GM21381 (cell line): ENCODE data around the gene ABCD1.

Source experiments
- ATAC-seq: cut with Tn5 transposase; IDR thresholded peaks from one replicate; pipeline ENCODE4 v1.9.1; 2021; ENCODE audit warnings: mild to moderate bottlenecking, moderate library complexity; ENCODE audit not compliant: unreplicated experiment

ABCD1 gene

DNA sequence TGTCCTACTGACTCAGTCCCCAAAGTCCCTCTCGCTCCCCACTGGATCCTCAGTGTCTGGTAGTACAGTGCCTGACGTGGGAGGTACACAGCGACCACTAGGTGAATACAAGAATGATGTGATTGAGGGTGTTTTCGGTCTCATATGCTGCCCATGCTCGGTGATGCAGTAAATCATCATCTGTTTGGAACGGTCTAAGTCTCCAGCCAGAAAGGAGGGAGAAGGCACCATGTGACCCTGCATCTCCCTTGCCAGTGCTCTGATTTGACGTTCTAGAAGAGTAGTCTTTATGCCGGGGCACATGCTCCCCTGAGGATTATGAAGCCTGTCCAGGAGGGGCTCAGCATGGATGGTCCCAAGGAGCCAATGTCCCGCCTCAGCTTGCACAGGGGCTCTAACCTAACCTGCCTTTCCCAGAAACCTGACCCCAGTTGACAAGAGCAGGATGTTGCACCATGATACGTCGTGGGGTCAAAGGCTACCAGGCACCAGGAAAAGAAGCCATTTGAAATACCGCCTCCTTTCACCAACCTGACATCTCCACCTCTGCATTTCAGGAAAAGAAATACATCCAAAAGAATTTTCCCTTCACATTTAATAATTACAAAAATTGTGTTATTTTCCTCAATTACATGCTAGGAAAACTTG lies 25.6 kb downstream of the ABCD1 start:
- no peak for ATAC-seq

- ATAC-seq, result no peak
These were observed 30.5 kb downstream of the ABCD1 start for GRCh38 chrX:153755136-153755535.

GRCh38 chrX:153761863-153762262 lies 37.2 kb downstream of the ABCD1 start:
- no peak for ATAC-seq

DNA sequence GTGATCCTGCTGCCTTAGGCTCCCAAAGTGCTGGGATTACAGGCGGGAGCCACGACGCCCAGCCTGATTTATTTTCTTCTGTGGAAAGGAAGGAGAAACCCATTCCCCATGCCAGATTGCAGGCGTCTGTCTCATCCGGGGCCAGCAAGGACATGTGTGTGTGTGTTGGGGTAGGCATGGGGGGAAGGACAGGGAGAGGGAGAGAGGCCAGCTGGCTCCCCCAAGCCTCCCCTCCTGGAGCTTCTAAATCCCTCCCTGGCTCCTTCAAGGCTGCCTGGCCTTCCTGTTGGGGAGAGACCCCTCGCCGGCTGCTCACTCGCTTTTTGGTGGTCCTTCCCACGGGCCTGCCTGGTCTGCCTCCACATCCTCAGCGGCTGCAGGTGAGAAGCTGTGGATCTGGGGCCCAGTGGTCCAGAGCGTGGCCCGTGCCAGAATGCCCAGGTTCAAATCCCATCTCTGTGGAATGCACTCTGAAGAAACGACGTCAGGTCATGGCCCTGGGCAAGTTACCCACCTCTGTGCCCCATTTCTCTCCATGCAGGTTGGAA lies 38.0 kb downstream of the ABCD1 start:
- ATAC-seq, result no peak

- ATAC-seq, result no peak
These were observed 38.8 kb downstream of the ABCD1 start for GRCh38 chrX:153763298-153763932.

GRCh38 chrX:153763989-153764755 lies 39.5 kb downstream of the ABCD1 start, which contains the start of gene PLXNB3:
TSS of gene PLXNB3 (plus strand) at chrX:153764249. CDS start at chrX:153765536, 1,287 bp downstream.
- ATAC-seq, result no peak

DNA sequence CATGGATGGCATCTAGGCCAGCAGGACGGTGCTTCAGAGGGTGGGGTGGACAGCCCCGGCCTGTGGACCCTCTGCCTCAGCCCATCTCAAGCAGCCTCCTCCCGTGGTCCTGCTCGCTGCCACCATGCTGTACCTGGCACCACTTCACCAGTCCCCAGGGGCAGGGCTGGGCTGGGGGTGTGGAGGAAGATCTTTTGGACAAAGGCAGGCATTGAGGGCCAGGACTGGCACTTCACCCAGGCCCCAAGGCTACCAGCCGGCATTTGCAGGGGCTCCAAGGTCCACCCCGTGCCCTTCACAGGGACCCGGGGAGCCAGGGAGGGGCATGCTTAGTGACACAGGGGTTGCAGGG lies 40.1 kb downstream of the ABCD1 start:
- no peak for ATAC-seq

GRCh38 chrX:153765138-153766079 lies 40.8 kb downstream of the ABCD1 start:
- ATAC-seq, result no peak

GRCh38 chrX:153766098-153766817 lies 41.6 kb downstream of the ABCD1 start:
- no peak for ATAC-seq

DNA sequence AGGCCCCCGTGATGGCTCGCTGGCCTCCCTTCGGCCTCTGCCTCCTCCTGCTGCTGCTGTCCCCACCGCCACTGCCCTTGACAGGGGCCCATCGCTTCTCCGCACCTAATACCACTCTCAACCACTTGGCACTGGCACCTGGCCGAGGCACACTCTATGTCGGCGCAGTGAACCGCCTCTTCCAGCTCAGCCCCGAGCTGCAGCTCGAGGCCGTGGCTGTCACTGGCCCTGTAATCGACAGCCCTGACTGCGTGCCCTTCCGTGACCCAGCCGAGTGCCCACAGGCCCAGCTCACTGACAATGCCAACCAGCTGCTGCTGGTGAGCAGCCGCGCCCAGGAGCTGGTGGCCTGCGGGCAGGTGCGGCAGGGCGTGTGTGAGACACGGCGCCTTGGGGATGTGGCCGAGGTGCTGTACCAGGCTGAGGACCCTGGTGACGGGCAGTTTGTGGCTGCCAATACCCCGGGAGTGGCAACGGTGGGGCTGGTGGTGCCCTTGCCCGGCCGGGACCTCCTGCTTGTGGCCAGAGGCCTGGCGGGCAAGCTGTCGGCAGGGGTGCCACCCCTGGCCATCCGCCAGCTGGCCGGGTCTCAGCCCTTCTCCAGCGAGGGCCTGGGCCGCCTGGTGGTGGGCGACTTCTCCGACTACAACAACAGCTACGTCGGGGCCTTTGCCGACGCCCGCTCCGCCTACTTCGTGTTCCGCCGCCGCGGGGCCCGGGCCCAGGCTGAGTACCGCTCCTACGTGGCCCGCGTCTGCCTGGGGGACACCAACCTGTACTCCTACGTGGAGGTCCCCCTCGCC lies 42.4 kb downstream of the ABCD1 start:
- no peak for ATAC-seq

DNA sequence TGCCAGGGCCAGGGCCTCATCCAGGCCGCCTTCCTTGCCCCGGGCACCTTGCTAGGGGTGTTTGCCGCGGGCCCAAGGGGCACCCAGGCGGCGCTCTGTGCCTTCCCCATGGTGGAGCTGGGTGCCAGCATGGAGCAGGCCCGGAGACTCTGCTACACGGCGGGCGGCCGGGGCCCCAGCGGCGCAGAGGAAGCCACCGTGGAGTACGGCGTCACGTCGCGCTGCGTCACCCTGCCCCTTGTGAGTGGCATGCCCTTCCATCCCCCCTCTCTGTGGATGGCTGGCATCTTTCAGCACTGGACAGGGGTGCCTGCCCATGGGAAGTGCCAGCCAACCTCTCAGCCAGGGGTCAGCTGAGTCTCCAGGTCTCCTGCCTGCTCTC lies 43.0 kb downstream of the ABCD1 start:
- no peak for ATAC-seq

DNA sequence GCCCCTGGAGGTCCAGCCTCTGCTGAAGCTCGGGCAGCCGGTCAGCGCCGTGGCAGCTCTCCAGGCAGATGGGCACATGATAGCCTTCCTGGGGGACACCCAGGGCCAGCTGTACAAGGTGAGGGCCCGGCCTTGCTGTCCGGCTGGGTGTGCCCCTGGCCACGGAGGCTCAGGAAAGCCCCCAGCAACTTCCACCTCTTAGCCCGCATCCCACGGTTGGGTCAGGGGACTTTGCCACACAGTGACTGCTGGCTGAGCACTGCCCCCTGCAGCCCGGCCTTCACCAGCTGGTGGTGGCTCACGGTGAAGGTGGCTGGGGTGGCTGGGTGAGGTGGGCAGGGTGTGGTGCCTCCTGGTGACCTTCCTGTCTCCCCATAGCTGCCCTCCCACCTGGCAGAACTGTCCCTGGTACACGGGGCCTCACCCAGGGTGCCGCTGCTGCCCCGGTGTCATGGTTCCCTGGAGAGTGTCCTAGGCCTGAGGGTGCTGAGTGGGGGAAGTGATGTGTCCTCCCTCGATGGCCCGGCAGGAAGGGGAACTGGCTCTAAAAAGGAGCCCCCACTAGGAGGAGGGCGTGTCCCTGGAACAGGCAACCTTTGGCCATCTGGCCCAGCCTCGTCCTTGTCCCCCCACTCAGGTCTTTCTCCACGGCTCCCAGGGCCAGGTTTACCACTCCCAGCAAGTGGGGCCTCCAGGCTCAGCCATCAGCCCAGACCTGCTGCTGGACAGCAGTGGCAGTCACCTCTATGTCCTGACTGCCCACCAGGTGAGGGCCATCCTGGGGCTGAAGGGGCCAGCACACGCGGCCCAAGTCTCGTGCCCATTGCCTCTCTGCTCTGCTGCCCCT lies 43.9 kb downstream of the ABCD1 start:
- no peak for ATAC-seq

GRCh38 chrX:153769158-153769864 lies 44.7 kb downstream of the ABCD1 start:
- no peak for ATAC-seq

- ATAC-seq, result no peak
These were observed 45.4 kb downstream of the ABCD1 start for GRCh38 chrX:153769865-153770600.

DNA sequence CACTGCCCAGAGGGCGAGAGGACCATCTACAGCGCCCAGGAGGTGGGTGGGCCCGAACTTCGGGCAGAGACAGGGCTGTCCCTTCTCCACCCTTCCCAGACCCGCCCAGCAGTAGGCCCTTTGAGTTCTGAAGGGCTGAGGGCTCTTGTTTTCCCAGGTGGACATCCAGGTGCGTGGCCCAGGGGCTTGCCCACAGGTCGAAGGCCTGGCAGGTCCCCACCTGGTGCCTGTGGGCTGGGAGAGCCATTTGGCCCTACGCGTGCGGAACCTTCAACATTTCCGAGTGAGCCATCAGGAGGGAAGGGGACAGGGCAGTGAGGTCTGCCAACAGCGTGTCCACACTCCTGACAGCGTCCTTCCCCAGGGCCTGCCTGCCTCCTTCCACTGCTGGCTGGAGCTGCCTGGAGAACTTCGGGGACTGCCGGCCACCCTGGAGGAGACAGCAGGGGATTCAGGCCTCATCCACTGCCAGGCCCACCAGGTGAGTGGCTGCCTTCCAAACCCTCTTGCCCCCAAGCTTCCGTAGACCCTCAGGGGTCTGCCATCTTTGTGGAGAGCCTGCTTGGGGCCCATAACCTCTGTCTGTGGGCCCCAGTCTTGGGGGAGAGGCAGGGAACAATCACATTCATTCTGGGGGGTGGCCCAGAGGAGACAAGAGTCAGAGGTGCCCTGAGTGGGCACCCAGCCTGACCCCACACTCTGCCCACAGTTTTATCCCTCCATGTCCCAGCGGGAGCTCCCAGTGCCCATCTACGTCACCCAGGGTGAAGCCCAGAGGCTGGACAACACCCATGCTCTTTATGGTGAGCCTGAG lies 46.2 kb downstream of the ABCD1 start:
- no peak for ATAC-seq
